Testis (tissue), 3 donors: Measurements from ENCODE around the gene EXOC3L4. TPM values are rescaled to one million over a fixed set of nuclear protein-coding genes. Genes with fewer than 3 reads are reported as not detected.

Source experiments
- DNase-seq: peaks from one replicate; pipeline ENCODE4 v3.0.0-alpha.2; 2019
- H3K27ac ChIP-seq, 2 donors: fragments of 200-600 bp; sonication (generic); one replicate each; pipeline ENCODE4 v1.5.1; 2019
- H3K27me3 ChIP-seq: fragments of 200-600 bp; sonication (generic); one replicate; pipeline ENCODE4 v1.5.1; 2019
- H3K36me3 ChIP-seq: fragments of 200-600 bp; sonication (generic); one replicate; pipeline ENCODE4 v1.5.1; 2017; ENCODE audit warnings: low read depth; ENCODE audit errors: missing control alignments
- H3K4me1 ChIP-seq: fragments of 200-600 bp; sonication (generic); one replicate; pipeline ENCODE4 v1.5.1; 2019
- H3K4me3 ChIP-seq, 2 donors: fragments of 200-600 bp; sonication (generic); one replicate each; pipeline ENCODE4 v1.5.1; 2017 to 2019
- H3K9me3 ChIP-seq: fragments of 200-600 bp; sonication (generic); one replicate; pipeline ENCODE4 v1.5.1; 2017
- POLR2A ChIP-seq: fragments of 450-650 bp; IDR thresholded peaks from one replicate; pipeline ENCODE4 v1.6.1; 2017; ENCODE audit warnings: antibody characterized with exemption, mild to moderate bottlenecking, moderate library complexity
- WGBS, 2 donors: methylation state at CpG; one replicate each; pipeline ENCODE4 v1.1.5; 2018; 5-methylcytosine and 5-hydroxymethylcytosine counted together
- intact Hi-C: fragments of 100-400 bp; cut with DNase I; formaldehyde crosslinking; loops from one replicate; pipeline ENCODE4 v1.15.1; 2023; ENCODE audit warnings: low total_unique reads
- polyA plus RNA-seq: library from polyadenylated mRNA; stranded (reverse); fragments of 350-450 nt; fragmentation: Illumina TruSeq; extraction: RNeasy Lipid Tissue Mini Kit (QIAGEN cat#74804); gene quantifications from one replicate; pipeline ENCODE4 v1.2.3, GENCODE V29; 2014; ENCODE audit warnings: low read depth, low replicate concordance; ENCODE audit not compliant: insufficient read depth
- total RNA-seq, 2 donors: library from RNA; depleted of rRNA; stranded (reverse); fragments of >200 nt; gene quantifications; one replicate each; pipeline ENCODE4 v1.2.3, GENCODE V29; 2016
- TF ChIP-seq, protein P1 (sequence below), 3 experiments: fragments of 450-650 bp in 2 of 3; fragments of 200-600 bp in 1 of 3; sonication (generic) in 1 of 3; IDR thresholded peaks; one replicate each; pipeline ENCODE4 v1.5.1; 2016 to 2019; ENCODE audit warnings: antibody characterized with exemption in 3 of 3, mild to moderate bottlenecking in 2 of 3, moderate library complexity in 1 of 3

EXOC3L4 gene
- total and polyA plus RNA-seq, 3 donors from 2014 or later: 1.0 to 2.4 (median 2.4) TPM

GRCh38 chr14:103122947-103123633 is 28.6 kb downstream of the EXOC3L4 start, which contains the start of gene TNFAIP2:
TNFAIP2 (plus strand) TSS chr14:103123461; CDS start chr14:103126458, 2,997 bp downstream.
- WGBS, 2 donors: 2% methylated on average over 45 of the region's 74 CpGs; no CpG with 5 or more reads in 1 of the 2 donors

DNA sequence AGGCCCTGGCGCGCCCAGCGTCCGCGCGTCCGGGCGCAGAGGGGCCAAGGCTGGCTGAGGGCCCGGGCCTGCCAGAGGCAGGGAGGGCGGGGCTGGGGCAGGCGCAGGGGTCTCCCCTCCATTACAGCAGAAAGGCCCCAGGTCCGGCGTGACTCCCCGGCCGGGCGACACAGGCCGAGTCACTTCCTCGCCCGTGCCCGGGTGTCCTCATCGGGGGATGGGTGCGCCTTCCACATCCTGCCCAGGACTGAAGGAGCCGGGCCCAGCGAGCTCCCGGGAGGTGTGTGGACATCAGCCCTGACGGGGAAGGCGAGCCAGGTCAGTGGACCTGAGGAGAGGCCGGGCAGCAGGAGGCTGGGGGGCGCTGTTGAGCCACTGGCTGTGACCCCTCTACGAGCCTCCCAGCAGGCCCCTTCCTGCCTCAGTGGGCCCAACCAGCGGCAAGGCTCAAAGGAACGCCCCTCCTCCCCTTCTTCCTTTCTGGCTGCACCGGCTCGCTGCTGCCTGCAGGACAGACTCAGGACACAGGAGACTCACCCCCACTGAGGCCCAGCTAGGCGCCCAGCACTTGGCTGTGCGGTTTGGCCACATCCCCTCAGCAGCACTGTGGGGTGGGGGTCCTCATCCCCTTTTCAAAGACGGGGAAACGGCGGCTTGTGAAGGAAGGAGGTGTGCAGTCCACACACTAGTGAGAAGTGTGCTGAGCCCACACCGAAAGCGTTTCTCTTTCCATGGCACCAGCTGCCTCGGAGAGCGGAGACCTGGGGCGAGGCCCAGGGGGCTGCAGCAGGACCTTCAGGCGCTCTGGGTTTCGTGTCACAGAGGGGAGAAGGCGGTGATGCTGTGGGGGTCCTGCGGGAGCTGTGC is 29.3 kb downstream of the EXOC3L4 start:
- WGBS, 2 donors: 29 to 52% methylated on average over 21 to 46 of the region's 48 CpGs
- Histone ChIP-seq H3K27me3 (no peaks in the 10 kb centered on the region), H3K27ac (peak overlapping the region in 1 of 2 donors; percentile 83), H3K9me3 (no peaks in the 10 kb centered on the region), H3K4me3 (peak overlapping the region; percentile 58 to 64), H3K4me1 (peaks cover 30% of the 10 kb centered on the region), H3K36me3 (no peaks in the 10 kb centered on the region)
- intact Hi-C loops: loop anchor here (10.0 kb wide), 1 partner anchor 151 kb away; no protein-coding TSS in a partner anchor
- no peak for TF ChIP-seq POLR2A
- TF ChIP-seq, protein P1, sequence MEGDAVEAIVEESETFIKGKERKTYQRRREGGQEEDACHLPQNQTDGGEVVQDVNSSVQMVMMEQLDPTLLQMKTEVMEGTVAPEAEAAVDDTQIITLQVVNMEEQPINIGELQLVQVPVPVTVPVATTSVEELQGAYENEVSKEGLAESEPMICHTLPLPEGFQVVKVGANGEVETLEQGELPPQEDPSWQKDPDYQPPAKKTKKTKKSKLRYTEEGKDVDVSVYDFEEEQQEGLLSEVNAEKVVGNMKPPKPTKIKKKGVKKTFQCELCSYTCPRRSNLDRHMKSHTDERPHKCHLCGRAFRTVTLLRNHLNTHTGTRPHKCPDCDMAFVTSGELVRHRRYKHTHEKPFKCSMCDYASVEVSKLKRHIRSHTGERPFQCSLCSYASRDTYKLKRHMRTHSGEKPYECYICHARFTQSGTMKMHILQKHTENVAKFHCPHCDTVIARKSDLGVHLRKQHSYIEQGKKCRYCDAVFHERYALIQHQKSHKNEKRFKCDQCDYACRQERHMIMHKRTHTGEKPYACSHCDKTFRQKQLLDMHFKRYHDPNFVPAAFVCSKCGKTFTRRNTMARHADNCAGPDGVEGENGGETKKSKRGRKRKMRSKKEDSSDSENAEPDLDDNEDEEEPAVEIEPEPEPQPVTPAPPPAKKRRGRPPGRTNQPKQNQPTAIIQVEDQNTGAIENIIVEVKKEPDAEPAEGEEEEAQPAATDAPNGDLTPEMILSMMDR (IDR thresholded peaks at IDR 0.05): peak in 2 of 3 experiments; percentile 3 to 31
- DNase-seq: peak; percentile 62

More at GRCh38 chr14:103122947-103123633, 28.6 kb downstream of the EXOC3L4 start, which contains the start of gene TNFAIP2:
- Histone ChIP-seq H3K27me3 (no peaks in the 10 kb centered on the region), H3K4me1 (peaks cover 36% of the 10 kb centered on the region), H3K27ac (peak within 1 kb of the TSS; percentile 37 to 83), H3K9me3 (no peaks in the 10 kb centered on the region), H3K36me3 (no peaks in the 10 kb centered on the region), H3K4me3 (peak within 1 kb of the TSS; percentile 58 to 64)
- intact Hi-C loops: loop anchor here (10.0 kb wide), 1 partner anchor 152 kb away; no protein-coding TSS in a partner anchor
- DNase-seq: no peak
- TF ChIP-seq, protein P1 (IDR thresholded peaks at IDR 0.05): no peak
- TF ChIP-seq POLR2A: no peak

- TF ChIP-seq, protein P1 (IDR thresholded peaks at IDR 0.05): no peak
- TF ChIP-seq POLR2A: no peak
- intact Hi-C loops: loop anchor here (10.0 kb wide), 1 partner anchor 150 kb away; no protein-coding TSS in a partner anchor
- no peaks in the 10 kb centered on the region for H3K27me3 ChIP-seq
- no peak overlapping the region for H3K4me3 ChIP-seq
- peaks cover 30% of the 10 kb centered on the region for H3K4me1 ChIP-seq
- no peak overlapping the region for H3K27ac ChIP-seq
- WGBS, 2 donors: 78% methylated on average over 5 of the region's 5 CpGs; no CpG with 5 or more reads in 1 of the 2 donors
- no peaks in the 10 kb centered on the region for H3K36me3 ChIP-seq
- DNase-seq: no peak
- no peaks in the 10 kb centered on the region for H3K9me3 ChIP-seq
Observed at GRCh38 chr14:103124501-103125001, 30.0 kb downstream of the EXOC3L4 start.

DNA sequence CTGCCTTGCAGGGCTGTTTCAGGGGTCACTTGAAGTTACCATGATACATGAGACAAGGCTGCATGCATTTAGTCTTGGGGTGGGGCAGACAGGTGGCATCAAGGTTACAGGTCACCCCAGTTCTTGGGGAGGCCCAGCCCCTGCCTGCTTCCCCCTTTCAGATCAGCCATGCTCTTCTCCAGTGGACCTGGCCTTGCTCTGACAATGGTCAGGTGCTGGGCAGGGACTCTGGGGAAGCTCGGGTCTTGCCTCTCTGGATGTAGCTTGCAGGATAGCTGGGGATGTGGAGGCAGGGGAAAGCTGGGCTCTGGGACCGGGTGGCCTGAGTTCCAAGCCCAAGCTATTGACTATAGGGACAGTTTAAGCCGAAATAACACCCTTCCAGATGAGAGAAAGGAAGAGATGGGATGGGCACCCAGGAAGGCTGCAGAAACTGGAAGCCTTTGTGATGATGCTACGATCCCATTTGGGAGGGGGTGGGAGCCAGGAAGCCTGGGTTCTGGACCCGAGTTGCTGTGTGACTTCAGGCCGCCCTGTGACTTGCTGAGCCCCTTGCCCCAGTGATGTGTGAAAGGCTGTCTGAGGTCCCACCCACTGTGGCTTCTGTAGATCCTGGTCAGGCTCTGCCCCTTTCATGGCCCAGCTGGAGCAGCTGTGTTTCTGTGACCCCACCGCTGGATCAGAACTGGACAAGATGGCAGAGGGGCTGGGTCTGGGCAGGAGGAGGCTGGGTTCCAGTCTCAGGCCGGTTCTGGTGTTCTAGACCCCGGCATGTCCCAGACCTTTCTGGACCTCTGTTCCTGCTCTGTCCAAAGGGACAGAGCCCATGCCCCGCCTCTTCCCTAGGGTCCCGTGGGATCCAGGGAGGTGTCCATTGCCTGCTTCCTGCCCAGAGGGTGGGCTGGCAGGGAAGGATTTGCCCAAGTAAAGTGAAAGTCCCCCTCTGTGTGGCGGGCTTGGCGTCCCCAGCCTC is 30.9 kb downstream of the EXOC3L4 start:
- Histone ChIP-seq H3K27ac (no peak overlapping the region), H3K4me3 (no peak overlapping the region), H3K27me3 (no peaks in the 10 kb centered on the region), H3K4me1 (peaks cover 32% of the 10 kb centered on the region), H3K36me3 (no peaks in the 10 kb centered on the region), H3K9me3 (no peaks in the 10 kb centered on the region)
- DNase-seq: no peak
- 92 to 93% methylated on average over 10 to 13 of the region's 13 CpGs for WGBS, 2 donors
- TF ChIP-seq POLR2A: no peak
- TF ChIP-seq, protein P1 (IDR thresholded peaks at IDR 0.05): no peak
- intact Hi-C loops: loop anchor here (10.0 kb wide), 1 partner anchor 149 kb away; no protein-coding TSS in a partner anchor
